GM21786 (cell line): ENCODE results near the gene PROM2.

ENCODE experiments used
- ATAC-seq: cut with Tn5 transposase; IDR thresholded peaks from one replicate; pipeline ENCODE4 v1.9.1; 2021; ENCODE audit not compliant: unreplicated experiment

Gene PROM2

DNA sequence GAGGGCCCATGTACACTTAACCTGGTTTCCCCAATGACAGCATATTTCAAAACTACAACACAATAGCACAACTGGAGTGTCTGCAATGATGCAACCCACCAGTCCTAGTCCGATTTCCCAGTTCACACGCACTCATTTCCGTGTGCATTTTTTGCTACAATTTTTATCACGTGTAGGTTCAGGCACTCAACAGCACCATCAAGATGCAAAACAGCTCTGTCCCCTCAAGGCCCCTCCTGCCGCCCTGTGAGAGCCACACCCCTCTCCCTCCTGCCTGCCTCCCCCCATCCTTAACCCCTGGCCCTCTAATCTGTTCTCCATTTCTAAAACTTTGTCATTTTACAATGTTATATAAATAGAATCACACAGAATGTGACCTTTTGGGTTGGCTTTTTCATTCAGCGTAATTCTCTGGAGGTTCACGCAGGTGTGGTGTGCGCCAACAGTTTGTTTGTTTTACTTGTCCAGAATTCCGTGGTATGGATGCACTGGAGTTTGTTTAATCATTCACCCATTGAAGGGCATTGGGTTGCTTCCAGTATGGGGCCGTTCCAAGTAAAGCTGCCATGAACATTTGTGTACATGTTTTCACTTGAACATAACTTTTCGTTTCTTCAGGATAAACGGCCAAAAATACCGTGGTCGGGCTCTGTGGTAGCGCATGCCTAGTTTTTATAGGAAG is 31.3 kb downstream of the PROM2 start:
- ATAC-seq: no peak

DNA sequence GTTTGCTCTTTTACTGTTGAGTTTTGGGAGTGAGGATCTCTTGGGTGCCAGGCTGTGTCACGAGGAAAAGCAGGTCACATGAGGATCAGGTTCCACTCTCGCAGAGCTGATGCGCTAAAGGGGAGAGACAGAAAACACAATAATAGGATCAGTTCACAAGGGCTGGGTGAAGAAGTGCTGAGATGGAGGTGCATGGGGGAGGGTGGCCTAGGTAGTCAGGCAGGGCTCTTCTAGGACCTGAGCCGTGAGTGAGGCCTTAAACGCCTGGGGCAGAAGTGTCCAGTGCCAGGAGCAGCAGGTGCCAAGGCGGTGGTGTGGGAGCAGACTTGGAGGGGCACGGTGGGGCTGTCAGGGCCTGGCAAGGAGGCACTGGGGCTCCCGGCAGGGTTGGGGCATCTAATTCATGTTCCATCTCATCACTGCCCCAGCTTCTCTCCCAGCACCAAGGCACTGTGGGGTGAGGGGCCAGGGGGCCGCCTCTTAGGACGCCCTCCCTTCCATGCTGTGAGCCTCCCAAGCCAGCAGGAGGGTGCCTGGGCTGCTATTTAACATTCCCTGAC is 32.2 kb downstream of the PROM2 start:
- no peak for ATAC-seq

GRCh38 chr2:95307036-95307435 is 32.8 kb downstream of the PROM2 start:
- ATAC-seq: no peak

GRCh38 chr2:95307878-95308277 is 33.6 kb downstream of the PROM2 start:
- ATAC-seq: no peak

DNA sequence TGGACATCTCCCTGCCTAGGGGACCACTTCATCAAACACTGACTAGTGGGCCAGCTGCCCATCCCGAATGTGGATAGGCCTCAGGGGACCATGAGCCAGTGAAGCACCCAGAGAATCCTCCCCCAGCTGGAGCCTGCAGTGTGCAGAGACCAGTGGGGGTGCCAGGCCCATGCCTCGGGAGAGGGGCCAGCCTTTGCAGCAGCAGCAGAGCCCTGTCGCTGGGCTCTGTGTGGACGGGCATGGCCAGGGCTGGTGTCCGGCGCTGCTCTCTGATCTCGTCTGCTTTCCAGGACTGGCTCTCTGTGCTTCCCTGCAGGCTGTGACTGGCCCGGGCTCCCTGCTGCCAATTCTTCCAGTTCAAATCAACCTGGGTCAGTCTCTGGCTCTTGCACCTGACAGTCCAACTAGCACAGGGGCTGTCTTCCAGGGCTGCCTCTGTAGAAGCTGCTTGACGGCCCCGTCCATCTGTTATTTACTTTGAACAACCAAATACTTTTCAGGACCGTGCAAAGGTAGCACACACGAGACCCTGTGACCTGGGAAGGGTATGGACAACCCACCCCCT is 34.3 kb downstream of the PROM2 start:
- no peak for ATAC-seq

DNA sequence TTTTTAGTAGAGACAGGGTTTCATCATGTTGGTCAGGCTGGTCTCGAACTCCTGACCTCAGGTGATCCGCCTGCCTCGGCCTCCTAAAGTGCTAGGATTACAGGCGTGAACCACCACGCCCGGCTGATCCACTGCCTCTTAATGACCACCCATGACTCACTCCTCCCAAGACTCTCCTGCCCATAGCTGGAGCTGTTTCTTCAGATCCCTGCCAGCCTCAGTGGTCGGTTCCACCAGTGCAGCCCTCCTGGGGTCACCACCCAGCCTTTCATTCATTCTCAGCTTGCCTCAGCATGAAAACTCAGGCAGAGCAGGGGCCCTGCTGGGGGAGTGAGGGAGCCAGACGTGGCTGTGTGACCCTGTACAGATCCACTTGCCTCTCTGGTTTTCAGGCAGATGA is 35.4 kb downstream of the PROM2 start:
- no peak for ATAC-seq

DNA sequence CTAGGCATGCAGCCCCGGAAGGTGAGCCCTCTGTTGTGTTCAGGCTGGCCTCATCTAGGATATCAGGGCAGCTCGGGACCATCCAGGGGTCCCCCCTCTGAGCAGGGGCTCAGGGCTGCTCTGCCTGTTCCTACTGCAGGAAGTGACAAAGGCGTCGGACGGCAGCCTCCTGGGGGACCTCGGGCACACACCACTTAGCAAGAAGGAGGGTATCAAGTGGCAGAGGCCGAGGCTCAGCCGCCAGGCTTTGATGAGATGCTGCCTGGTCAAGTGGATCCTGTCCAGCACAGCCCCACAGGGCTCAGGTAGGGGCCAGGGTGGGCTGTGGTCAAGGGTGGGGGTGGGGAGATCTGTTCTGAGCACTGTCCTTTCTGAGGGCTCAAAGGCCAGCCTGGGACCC is 36.0 kb downstream of the PROM2 start:
- no peak for ATAC-seq

- ATAC-seq: no peak
Measured at GRCh38 chr2:95310651-95311050, 36.4 kb downstream of the PROM2 start.

GRCh38 chr2:95311815-95312542 is 37.7 kb downstream of the PROM2 start:
- no peak for ATAC-seq

GRCh38 chr2:95312543-95313201 is 38.4 kb downstream of the PROM2 start:
- ATAC-seq: no peak

DNA sequence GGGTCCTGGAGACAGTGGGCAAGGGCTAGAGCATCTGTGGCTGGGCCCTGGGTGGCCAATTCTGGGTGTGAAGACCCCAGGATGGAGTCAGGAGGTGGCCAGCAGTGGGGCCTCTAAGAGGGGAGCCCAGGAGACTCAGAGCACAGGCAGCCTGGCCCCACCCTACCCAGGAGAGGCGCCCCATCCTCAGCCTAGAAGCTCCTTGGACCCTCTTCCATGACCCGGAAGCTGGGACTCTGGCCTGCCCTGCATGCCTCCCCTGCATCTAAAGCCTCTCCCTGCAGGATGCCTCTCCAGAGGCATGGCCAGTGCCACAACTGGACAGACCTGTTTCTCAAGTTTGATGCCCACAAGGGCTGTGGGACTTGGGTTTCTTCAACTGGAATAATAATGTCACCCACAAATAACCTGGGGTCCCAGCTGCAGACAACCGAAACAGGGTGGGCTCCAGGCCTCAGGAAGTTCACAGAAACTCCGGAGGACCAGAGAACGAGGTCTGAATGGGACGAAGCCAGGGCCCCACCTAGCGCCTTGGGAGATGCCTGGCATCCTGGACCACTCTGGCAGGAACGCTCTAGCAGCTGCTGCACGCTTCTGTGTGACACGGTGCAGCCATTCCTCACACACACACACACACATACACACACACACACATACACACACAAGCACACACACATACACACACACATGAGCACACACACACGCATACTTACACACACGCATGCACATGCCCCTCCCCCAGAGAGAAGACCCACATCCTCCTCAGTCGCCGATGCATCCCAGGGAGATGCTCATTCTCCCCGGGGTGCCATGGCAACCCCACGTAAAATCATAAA is 39.3 kb downstream of the PROM2 start:
- ATAC-seq: no peak

DNA sequence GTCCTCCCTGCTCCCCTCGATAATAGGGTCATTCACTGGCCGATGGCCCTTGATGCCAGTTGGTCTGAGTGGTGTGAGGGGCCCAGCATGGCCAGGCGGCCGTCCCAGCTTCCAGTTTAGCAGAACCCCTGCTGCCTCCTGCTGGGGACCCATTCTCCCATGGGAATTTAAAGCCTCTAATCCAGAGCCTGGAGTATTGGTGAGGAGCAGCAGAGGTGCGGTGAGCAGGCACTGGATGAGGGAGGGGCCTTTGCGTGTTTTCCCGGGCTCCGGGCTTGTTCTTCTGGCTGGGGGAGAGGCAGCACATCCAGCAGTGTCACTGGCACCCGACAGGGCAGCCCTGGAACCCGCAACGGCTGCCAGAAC is 40.3 kb downstream of the PROM2 start:
- ATAC-seq: no peak

- no peak for ATAC-seq
Measured at GRCh38 chr2:95314964-95315611, 40.8 kb downstream of the PROM2 start.

- no peak for ATAC-seq
Measured at GRCh38 chr2:95315801-95316411, 41.7 kb downstream of the PROM2 start.

- ATAC-seq: no peak
Measured at GRCh38 chr2:95316466-95317122, 42.3 kb downstream of the PROM2 start.

DNA sequence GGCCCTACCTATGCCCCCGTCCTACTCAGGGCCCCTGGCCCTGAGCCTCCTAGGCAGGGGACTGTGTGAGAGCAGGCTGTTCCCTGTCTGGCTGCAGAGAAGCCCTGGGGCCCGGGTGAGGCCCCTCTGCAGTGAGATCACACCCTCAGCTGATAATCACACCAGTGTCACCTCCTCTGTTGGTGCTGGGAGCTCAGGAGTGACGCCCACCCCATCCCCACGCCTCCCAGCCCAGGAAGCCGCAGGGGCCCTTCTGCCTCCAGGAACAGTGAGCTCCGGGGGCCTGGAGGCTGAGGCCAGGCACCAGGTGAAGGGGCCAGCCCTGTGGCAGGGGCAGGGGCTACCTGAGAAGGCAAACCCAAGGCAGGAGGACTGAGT is 42.9 kb downstream of the PROM2 start:
- no peak for ATAC-seq

- ATAC-seq: no peak
Measured at GRCh38 chr2:95317665-95318425, 43.6 kb downstream of the PROM2 start.

DNA sequence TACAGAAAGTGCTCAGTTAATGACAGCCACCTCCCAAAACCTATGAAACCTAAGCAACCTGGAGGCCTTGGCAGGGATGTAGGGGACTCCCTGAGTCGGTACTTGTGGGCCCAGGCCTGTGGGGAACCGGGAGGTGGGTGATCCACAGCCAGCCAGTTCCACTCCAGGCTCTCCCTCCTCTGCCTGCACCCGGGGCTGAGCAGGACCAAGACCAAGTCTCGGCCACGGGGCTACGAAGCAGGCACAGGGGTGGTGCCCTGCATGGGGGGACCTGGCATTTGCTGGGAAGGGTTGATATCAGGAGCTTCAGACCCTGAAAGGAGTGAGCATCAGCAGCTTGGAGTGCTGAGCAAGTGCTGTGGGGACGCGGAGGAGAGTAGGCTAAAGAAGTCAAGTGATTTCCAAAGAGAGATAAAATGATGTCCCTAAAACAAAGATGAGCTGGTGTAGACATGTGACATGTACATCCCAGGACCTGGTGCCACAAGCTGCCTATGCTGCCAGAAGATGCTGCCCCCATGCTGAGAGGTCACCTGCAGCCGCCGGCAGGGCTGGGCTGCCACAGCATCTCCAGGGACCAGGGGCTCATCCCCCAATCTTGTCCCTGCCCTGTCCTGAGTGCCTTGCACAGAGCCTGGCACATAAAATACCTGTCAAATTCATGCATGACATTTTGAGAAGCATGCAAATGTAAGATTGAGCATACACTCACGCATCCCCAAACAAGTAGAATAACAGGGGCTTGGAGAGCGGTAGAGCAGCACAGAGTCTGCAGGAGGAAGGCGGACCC is 44.4 kb downstream of the PROM2 start:
- no peak for ATAC-seq
